IPS DF 19.7 (cell line): ENCODE data around the gene CUL7.
"Not testable (repeated sequence)": the region's sequence is repeated elsewhere in the genome, so short reads cannot be mapped to it uniquely, and the experiment has no call there.

ENCODE experiments used
- DNase-seq: peaks from one replicate; pipeline ENCODE4 v3.0.0-alpha.2; 2013; ENCODE audit warnings: low read depth, low spot score

The CUL7 gene

GRCh38 chr6:43016176-43016942, 37.3 kb downstream of the CUL7 start:
- DNase-seq: no peak

- no peak for DNase-seq
These were observed 39.2 kb downstream of the CUL7 start for GRCh38 chr6:43014434-43014909.

GRCh38 chr6:43013843-43014433, 39.7 kb downstream of the CUL7 start, which contains the start of the genes KLHDC3 and MEA1:
TSS of gene KLHDC3 (plus strand) at chr6:43014249. CDS start at chr6:43017193, 2,944 bp downstream.
TSS of gene MEA1 (minus strand) at chr6:43013946. CDS start at chr6:43013813, 133 bp downstream.
- DNase-seq: peak; percentile 100

GRCh38 chr6:43013097-43013842, 40.4 kb downstream of the CUL7 start:
- no peak for DNase-seq

GRCh38 chr6:43012364-43012763, 41.3 kb downstream of the CUL7 start:
- no peak for DNase-seq

- no peak for DNase-seq
These were observed 42.4 kb downstream of the CUL7 start for GRCh38 chr6:43011207-43011606.

- no peak for DNase-seq
These were observed 44.5 kb downstream of the CUL7 start for GRCh38 chr6:43009124-43009523.

GRCh38 chr6:43007126-43007525, 46.5 kb downstream of the CUL7 start:
- no peak for DNase-seq

- no peak for DNase-seq
These were observed 47.4 kb downstream of the CUL7 start for GRCh38 chr6:43006251-43006650.

GRCh38 chr6:43005844-43006243, 47.8 kb downstream of the CUL7 start:
- no peak for DNase-seq

GRCh38 chr6:43001843-43002242, 51.8 kb downstream of the CUL7 start:
- DNase-seq: no peak

- DNase-seq: not testable (repeated sequence)
These were observed 55.4 kb downstream of the CUL7 start for GRCh38 chr6:42998205-42998604.

GRCh38 chr6:42996513-42996912, 57.1 kb downstream of the CUL7 start:
- DNase-seq: no peak

GRCh38 chr6:42993445-42993844, 60.2 kb downstream of the CUL7 start:
- DNase-seq: no peak

- no peak for DNase-seq
These were observed 63.7 kb downstream of the CUL7 start for GRCh38 chr6:42989923-42990322.

GRCh38 chr6:42988486-42989020, 65.1 kb downstream of the CUL7 start:
- DNase-seq: no peak
